ENCODE data around the gene EPG5. TPM values are rescaled to one million over a fixed set of nuclear protein-coding genes. Genes with fewer than 3 reads are reported as not detected.

EPG5 gene
- total RNA-seq, 1 experiment from 2014 or later, result 12.9 TPM

DNA sequence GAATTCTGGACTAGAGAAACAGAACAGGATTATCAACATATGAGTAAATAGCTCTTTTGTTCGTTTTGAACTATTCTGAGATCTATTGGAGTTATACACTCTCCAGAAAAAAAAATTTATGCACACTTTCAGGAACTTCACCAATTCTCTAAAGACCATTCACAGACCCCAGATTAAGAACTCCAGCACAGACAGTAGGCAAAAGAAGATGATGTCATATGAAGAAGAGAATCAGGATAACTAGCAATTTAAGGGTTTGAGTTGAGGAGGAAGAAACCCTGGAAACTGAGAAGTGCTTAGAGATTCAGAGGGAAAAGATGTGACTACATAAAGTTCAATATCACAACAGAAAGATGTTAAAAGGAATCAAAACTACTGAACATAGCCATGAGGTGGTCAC is 71.8 kb downstream of the EPG5 start:
- in situ Hi-C loops (cut with HindIII; ENCODE audit: low pct_unique_long_range_greater_than_20kb, low sequenced_read_pairs) (no loop called here), intact Hi-C loops (cut with micrococcal nuclease; ENCODE audit: unreplicated experiment) (no loop called here)
- ATAC-seq (no peak), DNase-seq (ENCODE audit: low read depth, low spot score) (no peak)
- Histone ChIP-seq H3K27me3 (ENCODE audit: control insufficient read depth, insufficient read depth, low read length) (no peaks in the 10 kb centered on the region), H3K36me3 (ENCODE audit: control insufficient read depth, insufficient read depth, low read length) (no peaks in the 10 kb centered on the region; the same call in 1 of the 2 replicates), H3K4me3 (ENCODE audit: low read depth in 2 of 2, low read length in 2 of 2) (no peak overlapping the region), H3K4me1 (ENCODE audit: control insufficient read depth, insufficient read depth, low read length) (no peaks in the 10 kb centered on the region), H3K27ac (ENCODE audit: low read length) (no peak overlapping the region), H3K9me3 (ENCODE audit: control insufficient read depth, insufficient read depth, low read depth, low read length) (no peaks in the 10 kb centered on the region)
- no TSS peak for BruUV-seq (replicated peaks)
- TF ChIP-seq TCF7L2 (IDR thresholded peaks at IDR 0.05; ENCODE audit: low read depth, low read length), result no peak
- no peak for TF ChIP-seq SIN3A (IDR thresholded peaks at IDR 0.05; ENCODE audit: borderline replicate concordance, insufficient read depth, low read depth, low read length)
- TF ChIP-seq, protein P1, sequence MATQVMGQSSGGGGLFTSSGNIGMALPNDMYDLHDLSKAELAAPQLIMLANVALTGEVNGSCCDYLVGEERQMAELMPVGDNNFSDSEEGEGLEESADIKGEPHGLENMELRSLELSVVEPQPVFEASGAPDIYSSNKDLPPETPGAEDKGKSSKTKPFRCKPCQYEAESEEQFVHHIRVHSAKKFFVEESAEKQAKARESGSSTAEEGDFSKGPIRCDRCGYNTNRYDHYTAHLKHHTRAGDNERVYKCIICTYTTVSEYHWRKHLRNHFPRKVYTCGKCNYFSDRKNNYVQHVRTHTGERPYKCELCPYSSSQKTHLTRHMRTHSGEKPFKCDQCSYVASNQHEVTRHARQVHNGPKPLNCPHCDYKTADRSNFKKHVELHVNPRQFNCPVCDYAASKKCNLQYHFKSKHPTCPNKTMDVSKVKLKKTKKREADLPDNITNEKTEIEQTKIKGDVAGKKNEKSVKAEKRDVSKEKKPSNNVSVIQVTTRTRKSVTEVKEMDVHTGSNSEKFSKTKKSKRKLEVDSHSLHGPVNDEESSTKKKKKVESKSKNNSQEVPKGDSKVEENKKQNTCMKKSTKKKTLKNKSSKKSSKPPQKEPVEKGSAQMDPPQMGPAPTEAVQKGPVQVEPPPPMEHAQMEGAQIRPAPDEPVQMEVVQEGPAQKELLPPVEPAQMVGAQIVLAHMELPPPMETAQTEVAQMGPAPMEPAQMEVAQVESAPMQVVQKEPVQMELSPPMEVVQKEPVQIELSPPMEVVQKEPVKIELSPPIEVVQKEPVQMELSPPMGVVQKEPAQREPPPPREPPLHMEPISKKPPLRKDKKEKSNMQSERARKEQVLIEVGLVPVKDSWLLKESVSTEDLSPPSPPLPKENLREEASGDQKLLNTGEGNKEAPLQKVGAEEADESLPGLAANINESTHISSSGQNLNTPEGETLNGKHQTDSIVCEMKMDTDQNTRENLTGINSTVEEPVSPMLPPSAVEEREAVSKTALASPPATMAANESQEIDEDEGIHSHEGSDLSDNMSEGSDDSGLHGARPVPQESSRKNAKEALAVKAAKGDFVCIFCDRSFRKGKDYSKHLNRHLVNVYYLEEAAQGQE (IDR thresholded peaks at IDR 0.05; ENCODE audit: insufficient read depth in 1 of 2, low read depth in 2 of 2, low read length in 1 of 2), result no peak
- no peak for TF ChIP-seq POLR2AphosphoS5 (IDR thresholded peaks at IDR 0.05; ENCODE audit: low read depth, low read length)
- CTCF ChIA-PET, result no interaction called here
- POLR2A ChIA-PET, result no interaction called here

DNA sequence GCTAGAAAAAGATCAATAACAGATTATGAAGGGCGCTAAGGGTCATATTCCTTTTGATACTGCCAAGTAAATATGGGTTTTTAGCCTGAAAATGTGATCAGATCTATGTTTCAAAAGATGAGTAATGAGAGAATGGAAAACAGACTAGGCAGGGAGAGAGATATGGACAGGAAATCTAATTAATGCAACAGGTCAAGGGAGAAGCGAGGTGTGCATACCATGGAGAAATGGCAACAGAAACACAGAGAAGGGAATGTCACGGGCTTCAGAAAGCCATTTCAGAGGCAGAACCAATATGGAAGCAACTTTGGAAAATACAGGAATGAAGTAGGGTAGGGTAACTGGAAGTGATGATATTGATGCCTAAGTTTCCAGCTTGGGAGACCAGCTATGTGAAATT is 72.3 kb downstream of the EPG5 start:
- no peak overlapping the region for H3K4me3 ChIP-seq (ENCODE audit: low read depth in 2 of 2, low read length in 2 of 2)
- CTCF ChIA-PET, result no interaction called here
- TF ChIP-seq SIN3A (IDR thresholded peaks at IDR 0.05; ENCODE audit: borderline replicate concordance, insufficient read depth, low read depth, low read length) (no peak), TCF7L2 (IDR thresholded peaks at IDR 0.05; ENCODE audit: low read depth, low read length) (no peak)
- TF ChIP-seq, protein P2, sequence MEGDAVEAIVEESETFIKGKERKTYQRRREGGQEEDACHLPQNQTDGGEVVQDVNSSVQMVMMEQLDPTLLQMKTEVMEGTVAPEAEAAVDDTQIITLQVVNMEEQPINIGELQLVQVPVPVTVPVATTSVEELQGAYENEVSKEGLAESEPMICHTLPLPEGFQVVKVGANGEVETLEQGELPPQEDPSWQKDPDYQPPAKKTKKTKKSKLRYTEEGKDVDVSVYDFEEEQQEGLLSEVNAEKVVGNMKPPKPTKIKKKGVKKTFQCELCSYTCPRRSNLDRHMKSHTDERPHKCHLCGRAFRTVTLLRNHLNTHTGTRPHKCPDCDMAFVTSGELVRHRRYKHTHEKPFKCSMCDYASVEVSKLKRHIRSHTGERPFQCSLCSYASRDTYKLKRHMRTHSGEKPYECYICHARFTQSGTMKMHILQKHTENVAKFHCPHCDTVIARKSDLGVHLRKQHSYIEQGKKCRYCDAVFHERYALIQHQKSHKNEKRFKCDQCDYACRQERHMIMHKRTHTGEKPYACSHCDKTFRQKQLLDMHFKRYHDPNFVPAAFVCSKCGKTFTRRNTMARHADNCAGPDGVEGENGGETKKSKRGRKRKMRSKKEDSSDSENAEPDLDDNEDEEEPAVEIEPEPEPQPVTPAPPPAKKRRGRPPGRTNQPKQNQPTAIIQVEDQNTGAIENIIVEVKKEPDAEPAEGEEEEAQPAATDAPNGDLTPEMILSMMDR (IDR thresholded peaks at IDR 0.05), result no peak
- no TSS peak for BruUV-seq (replicated peaks)
- H3K36me3 ChIP-seq (ENCODE audit: control insufficient read depth, insufficient read depth, low read length), result no peaks in the 10 kb centered on the region; the same call in 1 of the 2 replicates
- ATAC-seq (no peak), DNase-seq (ENCODE audit: low read depth, low spot score) (no peak)
- no peaks in the 10 kb centered on the region for H3K27me3 ChIP-seq (ENCODE audit: control insufficient read depth, insufficient read depth, low read length)
- H3K4me1 ChIP-seq (ENCODE audit: control insufficient read depth, insufficient read depth, low read length), result no peaks in the 10 kb centered on the region
- POLR2A ChIA-PET, result no interaction called here
- H3K27ac ChIP-seq (ENCODE audit: low read length), result no peak overlapping the region
- in situ Hi-C loops (cut with HindIII; ENCODE audit: low pct_unique_long_range_greater_than_20kb, low sequenced_read_pairs) (no loop called here), intact Hi-C loops (cut with micrococcal nuclease; ENCODE audit: unreplicated experiment) (no loop called here)
- H3K9me3 ChIP-seq (ENCODE audit: control insufficient read depth, insufficient read depth, low read depth, low read length), result no peaks in the 10 kb centered on the region

DNA sequence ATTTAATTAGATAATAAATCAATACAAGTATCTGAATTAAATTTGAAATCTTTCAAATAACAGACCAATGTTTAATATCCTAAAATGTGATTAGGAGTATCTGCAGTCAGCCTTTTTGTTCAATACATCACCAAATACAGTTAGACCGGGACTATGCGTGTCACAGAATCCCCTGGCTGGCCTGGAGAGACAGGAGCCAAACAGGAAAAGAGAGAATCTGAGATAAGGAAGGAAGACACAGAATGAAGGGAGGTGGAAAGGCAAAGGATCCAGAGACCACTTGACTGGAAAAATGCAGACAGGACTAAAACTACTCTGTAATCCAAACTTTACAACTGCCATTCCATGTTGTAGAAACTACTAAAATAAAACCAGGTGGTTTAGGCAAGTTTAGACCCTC is 75.3 kb downstream of the EPG5 start:
- no peak for ATAC-seq
- Histone ChIP-seq H3K9me3 (ENCODE audit: control insufficient read depth, insufficient read depth, low read depth, low read length) (no peaks in the 10 kb centered on the region), H3K4me3 (ENCODE audit: low read depth in 2 of 2, low read length in 2 of 2) (no peak overlapping the region), H3K36me3 (ENCODE audit: control insufficient read depth, insufficient read depth, low read length) (no peaks in the 10 kb centered on the region; the same call in 1 of the 2 replicates), H3K4me1 (ENCODE audit: control insufficient read depth, insufficient read depth, low read length) (no peaks in the 10 kb centered on the region), H3K27ac (ENCODE audit: low read length) (no peak overlapping the region), H3K27me3 (ENCODE audit: control insufficient read depth, insufficient read depth, low read length) (no peaks in the 10 kb centered on the region)
- intact Hi-C loops (cut with micrococcal nuclease; ENCODE audit: unreplicated experiment), result no loop called here
- in situ Hi-C loops (cut with HindIII; ENCODE audit: low pct_unique_long_range_greater_than_20kb, low sequenced_read_pairs), result no loop called here
- no TSS peak for BruUV-seq (replicated peaks)
- no peak for TF ChIP-seq SIN3A (IDR thresholded peaks at IDR 0.05; ENCODE audit: borderline replicate concordance, insufficient read depth, low read depth, low read length)
- TF ChIP-seq, protein P2 (IDR thresholded peaks at IDR 0.05), result no peak
- TF ChIP-seq, protein P1 (IDR thresholded peaks at IDR 0.05; ENCODE audit: insufficient read depth in 1 of 2, low read depth in 2 of 2, low read length in 1 of 2), result no peak
- TF ChIP-seq POLR2AphosphoS5 (IDR thresholded peaks at IDR 0.05; ENCODE audit: low read depth, low read length), result no peak
- TF ChIP-seq TCF7L2 (IDR thresholded peaks at IDR 0.05; ENCODE audit: low read depth, low read length), result no peak
- ChIA-PET CTCF (no interaction called here), POLR2A (no interaction called here)
- DNase-seq (ENCODE audit: low read depth, low spot score), result no peak

All from Panc1 (cell line).